CD4-positive, alpha-beta T cell treated with Interleukin-21 for 1 hour (primary cell): ENCODE data around the gene VMAC.
A peak's percentile ranks its signal among the peaks of the same experiment; 100 is the strongest.

ENCODE experiments used
- DNase-seq: peaks from one replicate; pipeline ENCODE4 v3.0.0-alpha.2; 2020

The VMAC gene

DNA sequence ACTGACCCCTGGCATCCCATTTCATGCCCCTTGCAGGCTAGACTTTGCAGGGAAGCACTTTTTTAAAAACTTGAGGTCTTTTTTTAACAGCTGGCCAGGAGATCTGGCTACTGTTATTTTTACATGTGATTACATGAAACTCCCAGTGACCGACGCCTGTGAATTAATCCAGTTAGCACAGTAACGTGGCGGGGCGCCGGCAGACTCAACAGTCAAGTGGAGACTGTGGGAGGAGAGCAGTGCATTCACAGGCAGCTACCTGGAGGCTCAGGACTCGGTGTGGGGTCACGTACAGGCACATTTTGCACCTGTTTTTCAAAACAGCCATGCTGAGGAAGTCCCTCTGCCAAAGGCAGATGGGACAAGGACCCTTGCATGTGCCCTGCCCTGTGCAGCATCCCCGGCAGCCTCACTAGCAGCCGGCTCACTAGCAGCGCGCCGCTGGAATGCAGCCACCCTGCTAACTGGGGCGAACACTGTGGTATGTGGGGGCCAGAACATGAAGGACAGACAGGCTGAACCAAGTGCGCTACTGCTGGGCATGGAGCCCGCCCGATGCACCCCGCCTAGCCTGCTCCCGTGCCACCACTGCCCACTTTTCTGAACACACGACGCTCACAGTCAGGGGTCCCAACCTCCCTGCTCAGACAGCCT is 28.1 kb downstream of the VMAC start:
- no peak for DNase-seq

GRCh38 chr19:5933391-5934068 is 28.9 kb downstream of the VMAC start:
- DNase-seq, result no peak

DNA sequence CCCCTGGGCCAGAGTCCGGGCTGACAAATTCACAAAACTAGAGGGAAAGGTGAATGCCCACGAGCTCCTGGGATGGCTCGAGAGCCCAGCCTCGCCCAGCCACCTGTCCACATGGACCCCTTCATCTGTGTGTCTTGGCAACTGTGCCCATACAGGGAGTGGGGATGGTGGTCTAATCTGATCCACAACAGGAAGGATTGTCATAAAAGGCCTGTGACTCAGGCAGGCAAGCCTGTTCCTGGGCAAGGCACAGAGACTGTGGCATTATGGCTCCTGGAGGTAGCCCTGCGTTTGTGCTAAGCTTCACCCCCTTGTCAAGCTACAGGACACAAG is 29.4 kb downstream of the VMAC start:
- DNase-seq, result no peak

DNA sequence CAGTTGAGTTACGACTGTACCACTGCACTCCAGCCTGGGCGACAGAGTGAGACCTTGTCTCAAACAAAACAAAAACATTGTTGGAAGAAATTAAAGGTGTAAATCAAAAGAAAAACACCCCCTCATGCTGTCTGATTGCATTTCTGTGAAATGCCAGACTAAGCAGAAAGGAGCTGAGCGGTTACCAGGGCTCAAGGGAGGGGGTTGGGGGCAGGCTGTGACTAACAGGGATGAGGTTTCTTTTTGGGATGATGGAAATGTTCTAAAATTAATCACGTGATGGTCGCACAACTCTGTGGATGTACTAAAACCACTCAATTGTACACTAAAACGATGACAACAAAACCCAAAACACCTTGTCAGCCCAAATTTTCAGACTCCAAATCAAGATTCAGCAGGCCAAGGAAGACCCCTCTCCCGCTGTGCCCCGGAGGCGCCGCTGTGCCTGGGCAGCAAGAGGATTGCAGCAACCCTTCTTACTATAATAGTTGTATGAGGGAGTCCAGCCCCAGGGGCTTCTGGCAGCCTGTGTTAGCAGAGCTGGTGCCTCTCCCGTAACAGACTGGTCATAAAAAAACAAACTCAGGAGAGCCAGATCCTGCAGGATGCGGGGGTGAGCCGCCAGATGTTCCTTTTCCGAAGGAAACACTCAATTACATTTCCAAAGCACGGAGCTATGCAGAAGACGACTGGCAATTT is 30.3 kb downstream of the VMAC start:
- DNase-seq, result no peak

GRCh38 chr19:5935473-5936291 is 31.0 kb downstream of the VMAC start:
- DNase-seq, result no peak

- DNase-seq, result no peak
Observed at GRCh38 chr19:5936292-5936592, 31.6 kb downstream of the VMAC start.

GRCh38 chr19:5937550-5937949 is 32.9 kb downstream of the VMAC start:
- DNase-seq, result no peak

DNA sequence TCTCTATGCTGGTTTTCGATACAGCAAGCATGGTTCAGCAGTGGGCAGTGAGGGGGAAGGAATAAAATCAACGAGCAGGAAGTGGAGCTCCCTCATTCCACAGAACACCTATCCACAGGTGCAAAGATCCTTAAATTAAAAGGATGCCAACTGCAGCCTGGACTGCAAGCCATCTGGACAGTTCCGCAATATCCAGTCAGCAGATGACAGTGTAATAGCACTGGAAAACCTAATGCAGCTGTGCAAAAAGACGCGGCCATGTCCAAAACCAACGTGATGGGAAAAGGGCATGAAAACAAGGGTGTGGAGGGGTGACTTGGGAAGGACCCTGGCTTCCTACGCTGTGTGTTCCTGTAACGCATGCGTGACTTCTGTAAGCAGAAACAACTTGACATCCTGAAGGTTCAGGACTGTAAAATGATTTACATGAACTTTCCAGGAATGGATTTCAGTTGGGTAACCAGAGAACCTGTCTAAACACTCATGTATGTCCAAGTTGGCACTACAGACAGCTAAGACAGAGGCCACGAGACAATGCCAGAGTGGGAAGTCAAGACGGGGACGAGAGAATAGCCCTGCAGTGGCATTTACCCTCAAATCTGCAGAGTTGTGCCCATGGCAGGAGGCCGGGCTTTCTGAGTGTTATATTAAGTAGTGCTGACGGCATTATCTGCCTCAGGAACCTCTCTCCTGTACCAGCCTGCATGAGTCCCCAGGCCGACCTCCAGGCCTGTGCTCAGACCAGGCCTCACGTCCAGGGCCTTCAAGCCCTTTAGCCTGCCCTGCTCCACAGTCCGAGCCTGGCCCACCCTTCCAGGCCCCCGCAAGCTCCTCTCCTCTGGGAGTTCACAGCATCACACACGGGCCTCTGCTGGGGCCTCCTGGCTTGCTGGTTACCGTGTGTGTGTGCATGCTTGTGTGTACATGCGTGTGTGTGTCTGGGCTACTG is 35.9 kb downstream of the VMAC start:
- no peak for DNase-seq

- no peak for DNase-seq
Observed at GRCh38 chr19:5941673-5942072, 37.0 kb downstream of the VMAC start.

DNA sequence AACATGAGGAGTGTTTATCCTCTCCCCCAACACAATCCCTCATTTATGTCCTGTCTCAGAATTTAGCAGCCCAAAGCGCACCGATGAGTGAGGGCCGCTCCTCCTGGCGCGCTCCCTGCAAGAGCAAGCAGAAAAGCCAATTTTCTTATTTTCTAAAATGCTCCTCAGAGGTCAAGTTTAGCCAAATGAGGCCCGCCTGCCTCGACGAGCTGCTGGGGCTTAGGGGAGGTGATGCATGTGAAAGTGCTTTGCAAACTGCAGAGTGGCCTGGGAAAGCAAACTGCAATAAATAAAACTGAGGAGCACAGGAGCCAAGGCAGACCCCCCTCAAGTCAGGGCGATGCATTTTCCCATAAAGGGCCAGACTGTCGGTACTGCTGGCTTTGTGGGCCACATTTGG is 38.4 kb downstream of the VMAC start:
- no peak for DNase-seq

DNA sequence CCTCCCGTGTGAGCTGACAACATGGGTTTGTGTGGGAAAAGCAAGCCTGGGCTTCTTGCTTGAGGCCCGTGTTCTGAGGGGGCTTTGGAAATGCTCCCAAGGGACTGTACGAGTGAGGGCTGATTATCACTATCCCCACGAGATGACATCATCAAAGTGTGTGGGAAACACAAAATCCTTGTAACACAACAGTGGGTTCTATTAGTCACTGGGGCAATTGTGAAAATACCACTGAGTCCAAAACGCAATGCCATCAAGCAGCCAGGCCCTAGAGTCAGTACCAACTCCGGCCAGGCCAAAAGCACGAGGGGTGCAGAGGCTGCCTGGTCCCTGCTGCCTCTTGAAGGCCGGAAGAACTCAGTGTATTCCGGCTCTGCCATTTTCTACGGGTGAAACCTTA is 39.0 kb downstream of the VMAC start:
- no peak for DNase-seq

DNA sequence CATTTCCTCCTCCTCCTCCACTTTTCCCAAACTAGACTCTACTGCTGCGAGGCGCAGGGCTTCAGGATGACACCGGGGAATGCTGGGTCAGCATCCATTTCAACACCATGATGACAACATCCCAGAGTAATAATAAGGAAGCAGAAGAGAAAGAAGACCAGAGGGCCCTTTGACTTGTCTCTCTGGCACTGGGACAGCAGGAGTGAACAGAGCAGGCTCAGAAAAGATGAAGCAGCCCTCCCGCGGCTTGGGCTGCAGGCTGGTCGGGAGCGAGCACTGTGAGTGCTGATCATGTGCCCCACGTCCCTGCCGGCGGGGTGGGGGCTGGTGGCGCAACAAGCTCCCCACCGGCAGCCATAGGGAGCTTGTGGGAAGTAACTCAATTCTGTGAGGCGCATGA is 42.8 kb downstream of the VMAC start:
- DNase-seq, result no peak

GRCh38 chr19:5948752-5949564 is 44.3 kb downstream of the VMAC start:
- peak; percentile 27 for DNase-seq

- DNase-seq, result peak; percentile 38
Observed at GRCh38 chr19:5949792-5950305, 45.2 kb downstream of the VMAC start.

DNA sequence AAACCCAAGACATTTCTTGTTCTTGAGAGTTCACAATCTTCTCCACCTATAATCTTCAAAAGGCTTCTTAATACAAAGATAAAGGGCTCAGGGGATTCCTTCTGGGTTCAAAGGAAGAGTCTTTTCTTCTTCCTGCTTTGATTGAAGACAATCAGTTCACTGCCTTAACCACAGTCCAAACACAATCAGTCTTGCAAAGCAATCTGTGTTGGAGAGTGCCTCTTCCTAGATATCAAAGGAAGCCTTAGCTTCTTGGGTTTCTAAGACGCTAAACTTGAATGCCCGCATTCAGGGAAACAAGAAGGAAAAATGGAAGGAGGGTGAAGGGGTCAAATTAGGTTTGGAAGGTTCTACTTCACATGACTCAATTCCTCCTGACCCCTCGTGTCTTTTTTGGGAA is 46.1 kb downstream of the VMAC start:
- DNase-seq, result no peak

DNA sequence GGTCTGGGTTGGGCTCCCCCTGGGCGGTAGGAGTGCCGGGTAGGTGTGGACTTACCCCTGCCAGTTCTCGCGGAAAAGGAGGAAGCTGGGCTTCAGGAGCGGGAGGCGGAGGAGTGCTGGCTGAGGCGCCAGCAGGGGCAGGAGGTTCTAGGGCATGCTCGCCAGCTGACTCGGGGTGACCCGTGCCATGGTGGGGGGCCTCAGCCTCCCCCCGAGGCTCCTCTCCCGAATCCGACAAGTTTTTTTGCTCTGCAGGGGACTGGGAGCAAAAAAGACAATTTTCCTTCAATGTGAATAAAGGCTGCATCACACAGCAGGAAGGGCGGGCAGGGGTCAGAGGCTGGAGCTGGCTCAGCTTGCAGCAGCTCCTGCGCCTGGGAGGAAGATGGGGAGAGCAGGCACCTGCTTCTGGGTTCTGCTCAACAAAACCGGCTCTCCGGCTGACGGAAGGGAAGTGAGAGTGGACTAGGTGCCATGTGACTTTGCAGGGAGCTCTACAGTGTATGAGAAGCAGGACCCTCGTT is 46.7 kb downstream of the VMAC start:
- DNase-seq, result no peak

DNA sequence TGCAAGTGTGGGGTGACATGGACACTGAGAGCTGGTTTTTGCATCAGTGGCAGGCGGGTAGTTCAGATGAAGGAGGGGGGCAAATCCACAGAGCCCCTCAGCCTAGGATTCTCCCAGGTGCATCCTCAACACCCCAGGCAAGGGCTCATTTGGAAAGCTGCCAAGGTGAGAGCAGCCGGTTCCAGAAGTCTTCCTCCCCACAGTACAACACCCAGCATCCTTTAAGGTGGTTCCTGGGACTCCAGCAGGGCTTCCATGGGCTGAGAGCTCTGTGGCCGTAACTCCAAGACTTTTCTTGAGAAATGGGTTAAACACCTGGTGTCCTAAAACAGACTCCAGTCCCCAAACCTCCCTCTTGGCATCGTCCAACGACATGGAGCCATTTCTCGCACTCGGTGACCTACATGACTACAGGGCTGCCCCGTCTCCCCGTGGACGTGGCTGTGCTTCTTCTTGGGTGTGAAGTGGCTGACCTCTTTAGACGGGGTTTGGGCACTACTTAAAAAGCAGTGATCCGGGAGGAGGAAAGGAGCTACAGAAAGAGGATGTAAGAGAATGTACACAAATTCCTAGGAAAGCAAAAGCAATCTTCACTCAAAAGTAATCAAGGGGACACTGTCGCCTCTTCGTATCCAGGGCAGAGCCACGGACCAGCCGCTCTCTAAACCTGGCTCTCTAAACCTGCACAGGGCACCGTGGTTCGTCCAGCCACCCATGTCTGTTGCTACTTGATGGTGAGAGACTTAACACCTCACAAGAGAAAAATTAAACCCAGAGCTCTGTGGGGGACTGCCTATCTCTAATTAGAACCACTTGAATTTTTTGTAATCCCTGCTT is 47.7 kb downstream of the VMAC start:
- DNase-seq, result no peak

DNA sequence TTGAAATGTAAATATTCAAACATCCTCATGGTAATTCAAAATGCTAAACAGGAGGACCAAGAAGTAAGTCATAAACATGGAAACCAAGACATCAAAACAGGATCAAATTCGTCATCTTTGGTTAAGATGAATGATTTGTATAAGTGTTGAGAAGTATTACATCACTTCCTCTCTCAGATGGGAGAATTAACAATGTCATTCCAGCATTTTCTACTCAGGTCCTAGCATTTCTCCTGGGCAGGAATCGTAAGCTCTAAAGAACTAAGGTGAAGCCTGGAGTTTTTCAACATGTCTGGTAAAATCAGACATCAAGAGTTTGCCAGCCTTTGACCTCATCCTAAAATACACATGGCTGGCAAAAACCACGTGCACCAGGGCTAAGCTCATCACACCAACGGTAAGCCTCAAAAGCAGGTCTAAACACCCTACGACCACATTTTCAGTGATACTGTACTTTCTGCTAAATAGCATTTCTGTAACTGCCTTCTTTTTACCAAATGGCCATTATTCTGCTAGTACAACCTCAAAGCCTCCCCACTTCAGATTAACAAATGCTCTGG is 48.4 kb downstream of the VMAC start:
- DNase-seq, result no peak

DNA sequence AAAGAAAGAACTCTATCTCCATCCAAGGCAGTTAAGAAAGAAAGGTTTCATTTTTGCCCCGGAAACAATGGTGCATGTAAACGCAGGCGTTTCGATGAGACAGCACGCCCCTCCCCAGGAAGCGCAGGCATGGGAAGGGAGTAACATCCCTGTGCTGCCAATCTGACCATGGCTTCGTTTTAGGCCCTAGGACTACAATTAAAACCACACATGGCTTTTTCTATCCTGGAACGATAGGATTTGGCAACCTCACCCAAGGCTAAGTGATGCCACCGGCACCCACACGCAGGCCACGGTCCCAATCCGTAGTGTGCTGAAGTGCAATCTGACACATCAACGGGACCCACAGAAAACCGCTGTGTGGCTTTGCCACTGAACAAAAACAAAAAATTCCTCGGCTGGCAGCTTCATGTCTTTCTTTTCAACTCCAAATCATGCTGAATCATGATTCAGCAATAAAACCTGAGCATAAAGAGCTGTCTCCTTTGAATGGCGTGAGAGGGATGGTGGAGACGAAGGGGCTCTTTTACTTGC is 49.1 kb downstream of the VMAC start:
- peak; percentile 36 for DNase-seq

DNA sequence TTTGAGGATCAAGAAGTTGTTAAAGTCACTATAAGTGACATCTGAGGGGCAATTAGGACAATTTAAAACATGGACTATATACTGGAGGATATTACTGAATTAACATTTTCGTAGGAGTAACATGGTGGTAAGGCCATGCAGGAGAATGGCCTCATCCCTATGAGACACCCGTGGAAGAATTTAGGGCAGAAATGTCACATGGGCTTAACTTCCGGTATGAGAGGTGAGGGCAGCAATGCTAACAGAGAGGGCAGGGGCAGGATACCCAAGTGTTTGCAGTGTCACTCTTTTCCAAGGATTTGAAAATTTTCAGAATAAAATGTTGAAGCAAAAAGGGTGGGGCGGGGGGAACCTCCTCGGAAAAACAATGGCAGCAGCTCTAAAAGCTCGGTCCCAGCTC is 49.6 kb downstream of the VMAC start:
- DNase-seq, result no peak
